GM21786 (cell line): ENCODE data around the gene FBXW8.

Experiments used
- ATAC-seq: cut with Tn5 transposase; IDR thresholded peaks from one replicate; pipeline ENCODE4 v1.9.1; 2021; ENCODE audit not compliant: unreplicated experiment

The FBXW8 gene

DNA sequence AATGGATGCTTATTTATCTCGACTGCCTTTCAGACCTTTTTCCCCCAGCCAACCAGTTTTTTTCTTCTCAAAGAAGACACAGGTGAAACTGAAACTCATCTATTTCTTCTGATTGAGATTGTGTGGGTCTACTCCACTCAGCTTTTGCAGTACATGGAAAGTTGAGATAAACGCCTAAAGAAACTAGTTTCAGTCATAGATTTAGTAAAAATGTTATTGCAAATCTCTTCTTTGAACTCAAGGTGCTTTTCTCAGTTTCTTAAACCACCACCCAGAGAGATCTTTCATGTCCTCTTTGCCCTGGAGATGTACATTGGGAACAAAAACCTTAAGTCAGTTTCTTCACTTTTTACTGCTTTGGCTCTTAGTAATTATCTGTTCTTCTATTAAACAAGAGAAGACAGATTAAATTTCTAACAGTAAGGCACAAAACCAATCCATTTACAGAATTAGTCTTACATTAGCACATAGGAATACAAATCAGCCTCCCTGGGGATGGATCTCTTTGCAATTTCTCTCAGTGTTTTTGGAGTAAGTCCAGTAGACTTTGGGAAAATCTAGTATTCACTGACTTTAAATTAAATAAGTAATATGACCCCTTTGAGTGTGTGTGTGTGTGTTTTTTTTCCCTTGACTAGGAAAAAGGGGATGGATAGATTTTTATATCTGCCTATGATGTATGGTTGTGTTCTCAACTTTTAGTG is 11.6 kb downstream of the FBXW8 start:
- ATAC-seq, result peak; percentile 72

- ATAC-seq, result peak; percentile 71
Measured at GRCh38 chr12:116924558-116925453, 14.1 kb downstream of the FBXW8 start.

DNA sequence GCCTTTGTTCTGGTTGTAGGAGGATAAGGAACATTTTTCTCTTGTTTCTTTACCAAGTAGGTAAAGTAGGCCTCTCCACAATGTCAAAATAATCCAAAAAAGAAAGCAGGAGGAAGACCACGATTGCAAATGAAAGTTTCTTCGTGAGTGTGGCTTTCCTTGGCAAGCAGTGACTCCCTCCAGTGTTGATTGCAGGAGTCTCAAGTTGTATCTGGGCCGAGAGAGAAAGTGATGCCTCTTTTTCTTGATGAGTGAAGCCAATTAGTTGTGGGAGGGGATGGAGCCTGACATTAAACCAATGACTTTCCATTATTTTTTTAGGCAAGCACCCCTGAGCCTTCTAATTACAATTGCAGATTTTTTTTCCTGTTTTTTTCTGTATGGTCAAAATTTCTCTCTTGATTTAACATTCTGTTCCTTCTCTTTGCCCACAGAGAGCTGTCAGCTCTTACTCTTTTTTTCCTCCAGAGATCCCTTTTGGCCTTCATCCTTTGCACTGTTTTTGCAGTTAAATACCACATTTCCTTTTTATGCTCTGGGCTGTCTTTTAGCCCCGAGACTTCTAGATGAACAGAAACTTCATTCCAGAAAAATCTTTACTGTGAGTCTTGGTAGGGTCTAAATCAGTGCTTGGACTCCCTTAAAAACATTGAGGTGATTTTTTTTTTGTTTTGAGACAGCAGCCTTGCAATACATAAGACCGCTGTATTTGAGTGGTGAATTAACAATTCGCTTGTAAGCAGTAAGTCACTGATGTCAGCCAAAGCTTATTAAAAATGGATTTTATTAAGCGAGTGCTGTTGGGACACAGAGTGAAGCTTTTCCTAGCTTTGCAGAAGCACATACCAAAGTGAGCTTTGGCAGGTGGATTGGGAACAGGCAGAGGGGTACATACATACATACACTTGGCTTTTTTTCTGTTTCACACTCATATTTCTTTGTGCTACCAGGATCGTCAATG is 15.8 kb downstream of the FBXW8 start:
- no peak for ATAC-seq

DNA sequence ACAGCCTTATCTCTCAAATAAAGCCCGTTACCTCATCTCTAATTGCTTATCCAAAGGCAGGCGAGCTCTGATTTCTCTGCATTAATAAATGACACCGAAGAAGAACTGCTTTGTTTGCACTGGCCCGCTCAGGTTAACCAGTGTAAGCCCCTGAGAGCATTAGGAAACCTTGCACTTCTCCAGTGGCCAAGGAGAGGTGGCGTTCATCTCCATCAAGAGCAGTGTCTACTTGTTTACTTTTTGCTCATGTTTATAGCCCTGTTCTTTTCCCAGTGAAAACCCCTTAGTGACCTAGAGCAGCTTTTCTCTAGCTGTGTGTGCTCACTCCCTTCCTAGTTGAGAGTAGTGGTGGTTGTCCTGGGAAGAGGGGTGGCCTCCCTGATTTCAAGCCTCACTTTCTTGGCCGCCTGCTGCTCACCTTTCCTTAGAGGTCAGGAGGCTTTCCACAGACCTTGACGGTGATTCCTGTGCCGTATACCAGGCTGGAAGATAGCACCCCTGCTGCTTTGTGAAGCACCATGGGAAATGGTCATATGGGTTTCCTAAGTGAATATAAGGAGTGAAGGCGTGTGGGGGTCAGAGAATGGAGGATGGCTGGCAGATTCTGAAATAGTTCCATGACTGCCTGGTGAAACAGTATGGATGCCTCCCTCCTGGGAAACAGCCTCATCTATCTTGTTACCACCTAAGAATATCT is 16.6 kb downstream of the FBXW8 start:
- ATAC-seq, result no peak

DNA sequence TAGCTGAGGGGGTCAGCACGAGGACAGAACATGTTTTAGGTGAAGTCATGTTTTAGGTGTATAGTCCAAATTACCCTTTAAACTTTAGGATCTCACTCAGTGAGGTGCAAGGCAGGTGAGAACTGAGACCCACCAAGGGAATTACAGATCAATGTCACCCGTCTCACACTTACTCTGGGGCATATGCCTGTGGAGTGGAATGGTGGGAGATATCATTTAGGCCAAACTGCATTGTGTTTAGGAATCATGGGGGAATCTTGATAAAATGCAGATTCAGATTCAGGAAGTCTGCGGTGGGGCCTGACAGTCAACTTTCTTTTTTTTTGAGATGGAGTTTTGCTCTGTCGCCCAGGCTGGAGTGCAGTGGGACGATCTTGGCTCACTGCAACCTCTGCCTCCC is 17.8 kb downstream of the FBXW8 start:
- no peak for ATAC-seq

GRCh38 chr12:116929885-116930284 is 19.1 kb downstream of the FBXW8 start:
- no peak for ATAC-seq

- no peak for ATAC-seq
Measured at GRCh38 chr12:116931665-116932064, 20.9 kb downstream of the FBXW8 start.

- ATAC-seq, result no peak
Measured at GRCh38 chr12:116933091-116933490, 22.3 kb downstream of the FBXW8 start.

- no peak for ATAC-seq
Measured at GRCh38 chr12:116933512-116934246, 22.9 kb downstream of the FBXW8 start.

DNA sequence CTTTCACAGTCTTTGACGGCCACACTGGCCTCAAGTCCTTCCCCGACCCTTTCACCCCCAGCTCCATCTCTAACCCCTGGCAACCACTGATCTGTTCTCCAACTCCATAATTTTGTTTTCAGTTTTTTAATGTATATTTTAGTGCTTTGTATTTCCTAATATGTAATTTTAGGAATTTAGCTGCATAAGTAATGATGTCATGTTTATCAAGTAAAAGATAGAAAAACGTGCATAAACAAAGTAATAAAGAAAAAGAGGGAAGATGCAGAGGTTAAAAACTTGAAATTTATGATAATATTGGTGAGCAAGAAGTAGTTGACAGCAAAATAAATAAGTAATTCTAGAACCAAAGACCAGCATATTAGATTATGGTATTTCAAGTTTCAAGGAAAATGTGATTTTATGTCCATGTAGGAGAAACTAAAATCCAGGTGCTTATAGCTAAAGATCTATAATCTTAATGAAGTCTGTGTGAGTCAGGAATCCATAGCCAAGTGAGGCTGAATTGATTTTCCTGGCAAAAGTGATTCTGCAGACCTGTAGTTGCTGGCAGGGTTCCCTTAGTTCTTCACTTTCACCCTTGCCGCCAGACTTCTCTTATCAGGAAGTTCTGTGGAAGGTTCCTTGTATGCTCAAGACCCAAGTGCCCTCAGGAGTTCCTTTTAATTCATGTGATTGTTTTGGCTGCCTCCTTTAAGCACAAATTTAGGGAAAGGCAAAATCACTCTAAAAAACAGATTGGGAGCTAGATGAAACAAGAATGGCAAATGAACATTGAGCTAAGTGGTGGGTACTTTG is 24.4 kb downstream of the FBXW8 start:
- no peak for ATAC-seq

- ATAC-seq, result no peak
Measured at GRCh38 chr12:116937640-116938039, 26.9 kb downstream of the FBXW8 start.

DNA sequence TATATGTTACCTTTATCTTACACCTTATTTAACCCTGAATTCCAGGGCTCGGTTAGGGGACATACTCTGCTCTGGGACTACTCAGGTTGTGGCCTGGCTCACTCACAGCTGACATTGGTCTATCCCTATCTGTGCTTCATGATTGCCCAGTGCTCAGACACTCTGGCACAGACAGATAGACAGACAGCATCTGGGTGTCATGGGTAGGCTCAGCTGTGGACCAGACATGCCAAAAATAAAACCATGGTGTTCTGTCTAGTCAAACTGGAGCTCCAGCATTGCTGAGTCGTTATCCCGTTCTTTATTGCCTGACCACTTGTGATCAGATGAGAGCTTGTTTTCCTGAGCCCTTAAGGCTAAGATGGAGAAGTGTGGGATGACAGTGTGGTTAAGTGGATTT is 29.0 kb downstream of the FBXW8 start:
- ATAC-seq, result no peak

DNA sequence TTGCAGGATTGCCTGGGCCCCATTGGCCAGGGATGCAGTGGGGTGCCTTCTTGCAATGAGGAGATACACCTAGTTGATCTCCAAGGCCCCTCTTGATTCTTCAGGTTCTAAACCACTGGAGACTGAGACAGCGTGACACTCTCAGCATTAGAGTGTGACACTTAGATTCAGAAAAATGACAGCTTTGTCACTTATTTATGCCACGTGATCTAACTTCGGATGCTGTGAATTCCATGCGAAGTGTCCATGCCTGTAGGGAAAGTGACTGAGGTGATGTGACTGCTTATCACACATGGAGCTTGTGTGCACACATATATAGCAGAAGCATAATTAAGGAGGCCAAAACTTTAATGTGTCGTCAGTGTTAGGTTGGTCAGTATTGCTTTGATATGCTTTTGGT is 30.4 kb downstream of the FBXW8 start:
- ATAC-seq, result no peak

- ATAC-seq, result no peak
Measured at GRCh38 chr12:116943419-116944372, 32.9 kb downstream of the FBXW8 start.

DNA sequence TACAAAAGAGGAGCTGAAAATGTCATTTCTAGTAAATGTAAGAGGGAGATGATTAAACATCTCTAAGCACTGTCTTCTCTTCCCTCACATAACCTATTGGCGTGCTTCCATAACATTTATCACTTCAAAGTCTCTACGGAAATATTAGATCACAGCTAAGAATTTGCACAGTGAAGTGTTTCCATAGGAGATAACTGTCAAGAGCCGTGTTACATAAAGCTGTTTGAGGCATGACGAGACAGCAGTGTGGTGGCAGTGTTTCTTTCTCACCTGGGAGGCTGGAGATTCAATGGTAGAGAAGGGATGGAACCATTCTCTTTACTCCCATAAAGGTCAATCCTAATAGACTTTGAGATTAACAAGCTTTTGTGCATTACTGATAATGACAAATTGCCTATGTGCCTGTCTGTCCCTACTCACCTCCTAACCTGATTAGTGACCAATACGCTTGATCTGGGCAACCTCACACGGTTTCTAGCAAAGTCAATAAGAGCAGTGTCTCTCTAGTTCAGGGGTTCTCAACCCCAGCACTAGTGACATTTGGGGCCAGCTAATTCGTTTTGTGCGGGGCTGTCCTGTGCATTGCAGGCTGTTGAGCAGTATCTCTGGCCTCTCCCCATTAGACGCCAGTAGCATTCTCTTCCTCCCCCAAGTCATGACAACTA is 35.3 kb downstream of the FBXW8 start:
- no peak for ATAC-seq

GRCh38 chr12:116948298-116948697 is 37.5 kb downstream of the FBXW8 start:
- no peak for ATAC-seq

GRCh38 chr12:116950628-116951325 is 40.0 kb downstream of the FBXW8 start:
- ATAC-seq, result no peak
